OCI-M1 (cell line): ENCODE data around the gene GALNT6.
A peak's percentile ranks its signal among the peaks of the same experiment; 100 is the strongest.

Experiments used
- DNase-seq: peaks from one replicate; lab custom pipeline; 2025; lab: John Stamatoyannopoulos, UW

The GALNT6 gene

GRCh38 chr12:51404627-51405026, 13.4 kb upstream of the GALNT6 start:
- DNase-seq: no peak

- DNase-seq: no peak
These were observed 12.5 kb upstream of the GALNT6 start for GRCh38 chr12:51403681-51404136.

- DNase-seq: no peak
These were observed 12.0 kb upstream of the GALNT6 start for GRCh38 chr12:51403159-51403558.

- no peak for DNase-seq
These were observed 10.7 kb upstream of the GALNT6 start for GRCh38 chr12:51401900-51402299.

- no peak for DNase-seq
These were observed 10.3 kb upstream of the GALNT6 start for GRCh38 chr12:51401486-51401885.

GRCh38 chr12:51401020-51401419, 9.8 kb upstream of the GALNT6 start:
- no peak for DNase-seq

- no peak for DNase-seq
These were observed 8.7 kb upstream of the GALNT6 start for GRCh38 chr12:51399891-51400290.

- DNase-seq: no peak
These were observed 6.5 kb upstream of the GALNT6 start for GRCh38 chr12:51397670-51398069.

GRCh38 chr12:51395283-51396230, 4.4 kb upstream of the GALNT6 start:
- DNase-seq: peak; percentile 81

- DNase-seq: no peak
These were observed 2.7 kb upstream of the GALNT6 start for GRCh38 chr12:51393676-51394545.

- peak; percentile 78 for DNase-seq
These were observed 1.5 kb upstream of the GALNT6 start for GRCh38 chr12:51392556-51393237.

- peak; percentile 78 for DNase-seq
These were observed 319 bp downstream of the GALNT6 start for GRCh38 chr12:51390891-51391282.

- no peak for DNase-seq
These were observed 749 bp downstream of the GALNT6 start for GRCh38 chr12:51390457-51390856.

GRCh38 chr12:51389302-51389999, 1.8 kb downstream of the GALNT6 start:
- DNase-seq: peak; percentile 65

- no peak for DNase-seq
These were observed 2.4 kb downstream of the GALNT6 start for GRCh38 chr12:51388846-51389245.

GRCh38 chr12:51388069-51388799, 3.0 kb downstream of the GALNT6 start:
- DNase-seq: peak; percentile 84

- DNase-seq: no peak
These were observed 4.9 kb downstream of the GALNT6 start for GRCh38 chr12:51386351-51386750.

GRCh38 chr12:51383269-51383905, 7.8 kb downstream of the GALNT6 start:
- DNase-seq: no peak

- no peak for DNase-seq
These were observed 9.0 kb downstream of the GALNT6 start for GRCh38 chr12:51382173-51382572.
